Measurements from ENCODE around the gene NEO1. TPM values are rescaled to one million over a fixed set of nuclear protein-coding genes. Genes with fewer than 3 reads are reported as not detected.

Gene NEO1, protein sequence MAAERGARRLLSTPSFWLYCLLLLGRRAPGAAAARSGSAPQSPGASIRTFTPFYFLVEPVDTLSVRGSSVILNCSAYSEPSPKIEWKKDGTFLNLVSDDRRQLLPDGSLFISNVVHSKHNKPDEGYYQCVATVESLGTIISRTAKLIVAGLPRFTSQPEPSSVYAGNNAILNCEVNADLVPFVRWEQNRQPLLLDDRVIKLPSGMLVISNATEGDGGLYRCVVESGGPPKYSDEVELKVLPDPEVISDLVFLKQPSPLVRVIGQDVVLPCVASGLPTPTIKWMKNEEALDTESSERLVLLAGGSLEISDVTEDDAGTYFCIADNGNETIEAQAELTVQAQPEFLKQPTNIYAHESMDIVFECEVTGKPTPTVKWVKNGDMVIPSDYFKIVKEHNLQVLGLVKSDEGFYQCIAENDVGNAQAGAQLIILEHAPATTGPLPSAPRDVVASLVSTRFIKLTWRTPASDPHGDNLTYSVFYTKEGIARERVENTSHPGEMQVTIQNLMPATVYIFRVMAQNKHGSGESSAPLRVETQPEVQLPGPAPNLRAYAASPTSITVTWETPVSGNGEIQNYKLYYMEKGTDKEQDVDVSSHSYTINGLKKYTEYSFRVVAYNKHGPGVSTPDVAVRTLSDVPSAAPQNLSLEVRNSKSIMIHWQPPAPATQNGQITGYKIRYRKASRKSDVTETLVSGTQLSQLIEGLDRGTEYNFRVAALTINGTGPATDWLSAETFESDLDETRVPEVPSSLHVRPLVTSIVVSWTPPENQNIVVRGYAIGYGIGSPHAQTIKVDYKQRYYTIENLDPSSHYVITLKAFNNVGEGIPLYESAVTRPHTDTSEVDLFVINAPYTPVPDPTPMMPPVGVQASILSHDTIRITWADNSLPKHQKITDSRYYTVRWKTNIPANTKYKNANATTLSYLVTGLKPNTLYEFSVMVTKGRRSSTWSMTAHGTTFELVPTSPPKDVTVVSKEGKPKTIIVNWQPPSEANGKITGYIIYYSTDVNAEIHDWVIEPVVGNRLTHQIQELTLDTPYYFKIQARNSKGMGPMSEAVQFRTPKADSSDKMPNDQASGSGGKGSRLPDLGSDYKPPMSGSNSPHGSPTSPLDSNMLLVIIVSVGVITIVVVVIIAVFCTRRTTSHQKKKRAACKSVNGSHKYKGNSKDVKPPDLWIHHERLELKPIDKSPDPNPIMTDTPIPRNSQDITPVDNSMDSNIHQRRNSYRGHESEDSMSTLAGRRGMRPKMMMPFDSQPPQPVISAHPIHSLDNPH (N-terminal part only)
- total RNA-seq: 26.6 and 30.5 TPM in 2 replicates

GRCh38 chr15:73051807-73052652 is at the start of gene NEO1:
Gene NEO1 (plus strand): TSS chr15:73052463. CDS start chr15:73052676, 213 bp downstream.
- no peaks in the 10 kb centered on the region for H3K36me3 ChIP-seq (ENCODE audit: control insufficient read depth, insufficient read depth, low read length)

GRCh38 chr15:73004462-73004861 is 47.8 kb upstream of the NEO1 start:
- no peaks in the 10 kb centered on the region for H3K27me3 ChIP-seq (ENCODE audit: control insufficient read depth, insufficient read depth, low read length)
- H3K36me3 ChIP-seq (ENCODE audit: control insufficient read depth, insufficient read depth, low read length): no peaks in the 10 kb centered on the region
- DNase-seq (ENCODE audit: low read depth): no peak
- H3K4me3 ChIP-seq (ENCODE audit: low read depth, low read length): no peak overlapping the region
- TF ChIP-seq, protein P1, sequence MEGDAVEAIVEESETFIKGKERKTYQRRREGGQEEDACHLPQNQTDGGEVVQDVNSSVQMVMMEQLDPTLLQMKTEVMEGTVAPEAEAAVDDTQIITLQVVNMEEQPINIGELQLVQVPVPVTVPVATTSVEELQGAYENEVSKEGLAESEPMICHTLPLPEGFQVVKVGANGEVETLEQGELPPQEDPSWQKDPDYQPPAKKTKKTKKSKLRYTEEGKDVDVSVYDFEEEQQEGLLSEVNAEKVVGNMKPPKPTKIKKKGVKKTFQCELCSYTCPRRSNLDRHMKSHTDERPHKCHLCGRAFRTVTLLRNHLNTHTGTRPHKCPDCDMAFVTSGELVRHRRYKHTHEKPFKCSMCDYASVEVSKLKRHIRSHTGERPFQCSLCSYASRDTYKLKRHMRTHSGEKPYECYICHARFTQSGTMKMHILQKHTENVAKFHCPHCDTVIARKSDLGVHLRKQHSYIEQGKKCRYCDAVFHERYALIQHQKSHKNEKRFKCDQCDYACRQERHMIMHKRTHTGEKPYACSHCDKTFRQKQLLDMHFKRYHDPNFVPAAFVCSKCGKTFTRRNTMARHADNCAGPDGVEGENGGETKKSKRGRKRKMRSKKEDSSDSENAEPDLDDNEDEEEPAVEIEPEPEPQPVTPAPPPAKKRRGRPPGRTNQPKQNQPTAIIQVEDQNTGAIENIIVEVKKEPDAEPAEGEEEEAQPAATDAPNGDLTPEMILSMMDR (IDR thresholded peaks at IDR 0.05; ENCODE audit: insufficient read depth, low read length, poor library complexity, severe bottlenecking): no peak

More at GRCh38 chr15:73051807-73052652, at the start of gene NEO1:
- Histone ChIP-seq H3K27me3 (ENCODE audit: control insufficient read depth, insufficient read depth, low read length) (no peaks in the 10 kb centered on the region), H3K4me3 (ENCODE audit: low read depth, low read length) (peak within 1 kb of the TSS; percentile 78)
- TF ChIP-seq, protein P1 (IDR thresholded peaks at IDR 0.05; ENCODE audit: insufficient read depth, low read length, poor library complexity, severe bottlenecking): no peak
- no peak for DNase-seq (ENCODE audit: low read depth)

DNA sequence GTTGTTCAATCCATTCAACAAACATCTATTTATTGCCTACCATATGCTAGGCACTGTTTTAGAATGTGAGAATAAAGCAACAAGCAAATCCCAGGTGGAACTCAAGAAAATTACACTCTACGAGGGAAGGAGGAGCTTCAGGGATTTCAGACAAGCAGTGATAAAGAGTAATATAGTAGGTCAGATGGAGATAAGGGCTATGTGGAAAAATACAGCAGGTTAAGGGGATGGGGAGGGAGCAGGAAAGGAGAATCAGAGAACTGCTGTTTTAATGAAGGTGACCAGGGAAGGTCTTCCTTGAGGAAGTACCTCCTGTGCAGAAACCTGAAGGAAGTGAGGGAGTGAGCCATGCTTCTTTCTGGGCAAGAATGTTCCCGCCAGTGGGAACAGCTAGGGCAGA is 47.2 kb upstream of the NEO1 start:
- no peaks in the 10 kb centered on the region for H3K27me3 ChIP-seq (ENCODE audit: control insufficient read depth, insufficient read depth, low read length)
- H3K4me3 ChIP-seq (ENCODE audit: low read depth, low read length): no peak overlapping the region
- TF ChIP-seq, protein P1 (IDR thresholded peaks at IDR 0.05; ENCODE audit: insufficient read depth, low read length, poor library complexity, severe bottlenecking): no peak
- no peak for DNase-seq (ENCODE audit: low read depth)
- no peaks in the 10 kb centered on the region for H3K36me3 ChIP-seq (ENCODE audit: control insufficient read depth, insufficient read depth, low read length)

DNA sequence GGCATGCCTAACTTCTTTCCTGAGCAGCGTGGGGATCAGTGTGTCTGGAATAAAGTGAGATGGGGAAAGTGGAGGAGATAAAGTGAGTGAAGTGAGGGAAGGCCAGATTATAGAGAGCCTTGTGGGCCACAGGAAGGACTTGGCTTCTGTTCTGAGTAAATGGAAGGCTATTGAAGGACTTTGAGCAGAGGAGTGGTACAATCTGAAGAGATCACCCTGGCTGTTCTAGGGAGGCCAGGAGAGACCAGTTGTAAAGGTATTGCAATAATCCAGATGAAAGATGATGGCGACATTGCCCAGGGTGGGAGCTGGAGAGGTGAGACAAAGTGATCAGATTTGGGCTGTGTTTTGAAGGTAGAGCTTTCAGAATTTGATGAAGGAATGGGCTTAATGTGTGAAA is 46.8 kb upstream of the NEO1 start:
- Histone ChIP-seq H3K4me3 (ENCODE audit: low read depth, low read length) (no peak overlapping the region), H3K36me3 (ENCODE audit: control insufficient read depth, insufficient read depth, low read length) (no peaks in the 10 kb centered on the region), H3K27me3 (ENCODE audit: control insufficient read depth, insufficient read depth, low read length) (no peaks in the 10 kb centered on the region)
- TF ChIP-seq, protein P1 (IDR thresholded peaks at IDR 0.05; ENCODE audit: insufficient read depth, low read length, poor library complexity, severe bottlenecking): no peak
- DNase-seq (ENCODE audit: low read depth): no peak

- Histone ChIP-seq H3K27me3 (ENCODE audit: control insufficient read depth, insufficient read depth, low read length) (no peaks in the 10 kb centered on the region), H3K36me3 (ENCODE audit: control insufficient read depth, insufficient read depth, low read length) (no peaks in the 10 kb centered on the region), H3K4me3 (ENCODE audit: low read depth, low read length) (no peak overlapping the region)
- no peak for DNase-seq (ENCODE audit: low read depth)
- TF ChIP-seq, protein P1 (IDR thresholded peaks at IDR 0.05; ENCODE audit: insufficient read depth, low read length, poor library complexity, severe bottlenecking): no peak
Measured at GRCh38 chr15:73006523-73006922, 45.7 kb upstream of the NEO1 start.
